HFF-Myc (cell line): ENCODE measurements around the gene LRP1-AS.

Experiments
- DNase-seq: peaks from one replicate; pipeline ENCODE4 v3.0.0-alpha.2; 2011; ENCODE audit warnings: low read depth; ENCODE audit errors: extremely low read depth
- H3K4me3 ChIP-seq: replicated peaks from 2 replicates; pipeline ENCODE4 v1.5.1; 2011; ENCODE audit warnings: low read depth, mild to moderate bottlenecking, control low read depth, low read length
- TF ChIP-seq, protein P1 (sequence below): IDR thresholded peaks from 2 replicates; pipeline ENCODE4 v1.5.1; 2012; ENCODE audit warnings: mild to moderate bottlenecking, low read depth, low read length, control low read depth; ENCODE audit errors: missing control alignments

Gene LRP1-AS

GRCh38 chr12:57129889-57130288, 17.5 kb downstream of the LRP1-AS start:
- H3K4me3 ChIP-seq: peak overlapping the region; percentile 86
- DNase-seq: no peak
- TF ChIP-seq, protein P1, sequence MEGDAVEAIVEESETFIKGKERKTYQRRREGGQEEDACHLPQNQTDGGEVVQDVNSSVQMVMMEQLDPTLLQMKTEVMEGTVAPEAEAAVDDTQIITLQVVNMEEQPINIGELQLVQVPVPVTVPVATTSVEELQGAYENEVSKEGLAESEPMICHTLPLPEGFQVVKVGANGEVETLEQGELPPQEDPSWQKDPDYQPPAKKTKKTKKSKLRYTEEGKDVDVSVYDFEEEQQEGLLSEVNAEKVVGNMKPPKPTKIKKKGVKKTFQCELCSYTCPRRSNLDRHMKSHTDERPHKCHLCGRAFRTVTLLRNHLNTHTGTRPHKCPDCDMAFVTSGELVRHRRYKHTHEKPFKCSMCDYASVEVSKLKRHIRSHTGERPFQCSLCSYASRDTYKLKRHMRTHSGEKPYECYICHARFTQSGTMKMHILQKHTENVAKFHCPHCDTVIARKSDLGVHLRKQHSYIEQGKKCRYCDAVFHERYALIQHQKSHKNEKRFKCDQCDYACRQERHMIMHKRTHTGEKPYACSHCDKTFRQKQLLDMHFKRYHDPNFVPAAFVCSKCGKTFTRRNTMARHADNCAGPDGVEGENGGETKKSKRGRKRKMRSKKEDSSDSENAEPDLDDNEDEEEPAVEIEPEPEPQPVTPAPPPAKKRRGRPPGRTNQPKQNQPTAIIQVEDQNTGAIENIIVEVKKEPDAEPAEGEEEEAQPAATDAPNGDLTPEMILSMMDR: no peak

DNA sequence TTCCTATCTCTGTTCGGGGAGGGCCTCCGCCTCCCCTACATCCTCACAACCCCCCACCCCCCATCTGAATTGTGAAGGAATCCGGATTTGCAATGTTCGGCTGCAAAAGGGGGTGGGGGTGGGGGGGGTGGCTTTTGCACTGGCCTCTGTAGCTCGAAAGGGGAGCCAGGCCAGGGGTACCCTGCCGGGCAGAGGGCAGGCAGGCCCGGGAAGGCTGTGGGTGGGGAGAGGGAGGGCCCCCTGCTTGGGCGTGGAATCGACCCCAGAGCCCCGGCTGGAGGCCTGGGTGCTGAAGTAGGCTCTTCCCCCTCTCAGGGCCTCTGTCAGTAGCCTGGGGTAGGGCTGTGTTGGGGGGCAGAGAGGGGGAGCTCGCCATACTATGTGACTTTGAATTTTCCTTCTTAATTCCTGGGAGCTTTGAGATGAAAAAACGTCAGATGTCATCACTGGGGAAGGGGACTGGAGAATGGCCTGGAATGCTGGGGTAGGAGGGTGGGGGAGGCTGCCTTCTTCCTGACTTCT, 18.0 kb downstream of the LRP1-AS start:
- peak overlapping the region; percentile 86 for H3K4me3 ChIP-seq
- no peak for DNase-seq
- TF ChIP-seq, protein P1: no peak

DNA sequence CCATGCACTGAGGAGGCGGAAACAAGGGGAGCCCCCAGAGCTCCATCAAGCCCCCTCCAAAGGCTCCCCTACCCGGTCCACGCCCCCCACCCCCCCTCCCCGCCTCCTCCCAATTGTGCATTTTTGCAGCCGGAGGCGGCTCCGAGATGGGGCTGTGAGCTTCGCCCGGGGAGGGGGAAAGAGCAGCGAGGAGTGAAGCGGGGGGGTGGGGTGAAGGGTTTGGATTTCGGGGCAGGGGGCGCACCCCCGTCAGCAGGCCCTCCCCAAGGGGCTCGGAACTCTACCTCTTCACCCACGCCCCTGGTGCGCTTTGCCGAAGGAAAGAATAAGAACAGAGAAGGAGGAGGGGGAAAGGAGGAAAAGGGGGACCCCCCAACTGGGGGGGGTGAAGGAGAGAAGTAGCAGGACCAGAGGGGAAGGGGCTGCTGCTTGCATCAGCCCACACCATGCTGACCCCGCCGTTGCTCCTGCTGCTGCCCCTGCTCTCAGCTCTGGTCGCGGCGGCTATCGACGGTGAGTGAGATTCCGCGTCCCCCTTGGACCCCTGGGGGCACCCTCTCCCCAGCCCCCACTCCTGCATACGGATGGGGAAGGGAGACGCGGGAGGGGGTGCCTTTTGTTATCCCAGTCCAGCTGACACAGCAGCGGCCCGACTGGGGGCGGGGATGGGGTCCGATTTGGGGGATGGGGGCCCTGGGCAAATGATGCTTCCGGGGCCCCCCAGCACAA, 18.7 kb downstream of the LRP1-AS start:
- peak overlapping the region; percentile 86 for H3K4me3 ChIP-seq
- DNase-seq: no peak
- TF ChIP-seq, protein P1: no peak

GRCh38 chr12:57127726-57128518, 19.5 kb downstream of the LRP1-AS start, which contains the start of gene LRP1:
TSS of gene LRP1 (plus strand) at chr12:57128483. CDS start at chr12:57128965, 482 bp downstream.
- peak within 1 kb of the TSS; percentile 86 for H3K4me3 ChIP-seq
- TF ChIP-seq, protein P1: no peak
- DNase-seq: no peak

DNA sequence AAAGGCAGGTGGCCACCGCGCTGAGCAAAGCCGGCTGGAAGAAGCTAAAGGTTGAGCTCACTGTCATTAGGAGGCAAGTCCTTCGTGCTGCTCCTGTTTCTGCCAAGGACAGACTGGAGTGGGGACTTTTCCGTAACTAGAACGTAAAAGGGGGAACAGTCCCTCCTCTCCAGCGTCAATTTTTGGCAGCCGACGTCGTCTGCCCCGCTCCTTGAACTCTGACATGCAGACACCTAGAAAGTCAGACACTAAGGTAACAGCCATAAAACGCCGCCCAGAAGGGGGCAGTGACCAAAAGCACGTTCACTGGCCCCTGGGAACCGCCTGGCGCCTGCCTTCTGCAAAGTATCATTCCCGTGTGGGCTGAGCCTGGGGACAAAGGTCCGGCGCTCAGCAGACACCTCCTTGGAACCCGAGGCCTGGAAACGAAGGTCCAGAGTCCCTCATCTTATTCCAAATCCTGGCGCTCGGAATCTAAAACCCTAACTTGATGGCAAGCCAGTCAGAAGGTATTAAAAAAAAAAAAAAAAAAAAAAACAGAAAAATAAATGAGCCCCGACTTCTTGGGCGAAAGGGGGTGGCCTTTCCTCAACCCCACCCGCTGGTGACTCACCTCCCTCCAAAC, 20.2 kb downstream of the LRP1-AS start:
- TF ChIP-seq, protein P1: peak; percentile 22
- DNase-seq: no peak

GRCh38 chr12:57126561-57126960, 20.9 kb downstream of the LRP1-AS start:
- H3K4me3 ChIP-seq: peak overlapping the region; percentile 86
- DNase-seq: no peak
- TF ChIP-seq, protein P1: no peak

More for the DNA sequence above, 20.2 kb downstream of the LRP1-AS start:
- H3K4me3 ChIP-seq: peak overlapping the region; percentile 86
